ENCODE measurements around the gene HLA-DPA1.
A peak's percentile ranks its signal among the peaks of the same experiment; 100 is the strongest.

HLA-DPA1 gene

DNA sequence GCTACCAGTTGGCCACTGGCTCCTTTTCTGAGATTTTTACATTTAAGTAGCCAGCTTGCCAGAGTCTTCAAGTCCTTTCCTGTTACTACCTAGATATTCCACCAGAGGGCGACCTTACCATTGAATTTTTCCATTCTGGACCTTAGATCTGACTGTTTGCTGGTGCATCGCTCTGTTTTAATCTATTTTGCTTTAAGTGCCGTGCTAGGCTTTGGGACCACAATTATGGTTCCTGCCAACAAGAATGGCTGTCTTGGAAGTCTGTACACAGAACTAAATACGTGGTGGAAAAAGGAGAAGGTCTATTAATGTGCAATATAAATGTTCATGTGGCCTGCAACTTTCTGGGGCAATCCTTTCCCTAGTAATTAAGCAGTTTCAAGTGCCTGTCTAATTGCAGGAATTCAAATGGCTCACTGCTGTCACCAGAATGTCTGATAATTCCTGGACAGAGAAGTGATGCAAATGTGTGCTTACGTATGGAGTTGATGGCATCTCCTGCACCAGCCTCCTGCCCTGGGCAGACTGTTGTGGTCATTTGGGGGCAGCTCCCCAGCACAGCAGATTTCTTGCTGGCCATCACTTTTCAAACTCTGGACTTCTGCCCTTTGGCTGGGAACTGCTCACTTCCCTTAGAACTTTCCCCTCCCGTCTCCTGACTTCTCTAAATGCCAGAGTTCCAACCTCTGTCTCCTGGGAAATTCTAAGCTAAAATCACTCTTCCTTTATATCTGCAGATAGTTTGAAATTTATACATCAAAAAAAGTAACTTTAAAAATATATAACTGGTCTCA is 58.4 kb downstream of the HLA-DPA1 start:
- Histone ChIP-seq H3K79me2 (ENCODE audit: control insufficient read depth, insufficient read depth, low read length) (no peaks in the 10 kb centered on the region), H3K9ac (ENCODE audit: low read length) (no peak overlapping the region), H3K36me3 (ENCODE audit: control insufficient read depth, insufficient read depth, low read length) (no peaks in the 10 kb centered on the region), H3K4me2 (ENCODE audit: low read length) (no peak overlapping the region), H3K18ac (ENCODE audit: low read length) (no peak overlapping the region), H3K27ac (ENCODE audit: low read depth, low read length) (no peak overlapping the region), H2BK120ac (ENCODE audit: low read depth, low read length) (no peak overlapping the region), H4K5ac (ENCODE audit: low read length) (no peak overlapping the region), H2BK15ac (replicated peaks; ENCODE audit: low read depth) (no peak overlapping the region), H3K23ac (ENCODE audit: low read length) (no peak overlapping the region), H3K4me3 (ENCODE audit: low read length) (no peak overlapping the region), H3K4me1 (ENCODE audit: control insufficient read depth, low read depth, low read length) (peaks cover 2% of the 10 kb centered on the region), H3K4ac (ENCODE audit: low read depth, low read length) (no peak overlapping the region), H3K79me1 (ENCODE audit: low read length) (no peaks in the 10 kb centered on the region), H3K56ac (ENCODE audit: low read length) (no peak overlapping the region), H3K27me3 (ENCODE audit: insufficient read depth, low read length, poor library complexity) (no peaks in the 10 kb centered on the region), H2AK5ac (ENCODE audit: low read length) (no peak overlapping the region), H2BK5ac (ENCODE audit: low read length) (no peak overlapping the region), H4K8ac (ENCODE audit: low read depth, low read length) (no peak overlapping the region)
- no CpG with 5 or more reads among the region's 6 CpGs for WGBS (ENCODE audit: extremely low coverage, insufficient coverage, low lambda C conversion rate)
- peak; percentile 85 for DNase-seq
